Activated CD4-positive, alpha-beta memory T cell treated with anti-CD3 and anti-CD28 coated beads, Interleukin-2, amount 10 ng/mL, durations not matched to agents 7 days and 5 days (primary cell): ENCODE data around the gene MAPKAPK3. TPM values are rescaled to one million over a fixed set of nuclear protein-coding genes. Genes with fewer than 3 reads are reported as not detected.

Experiments used
- CTCF ChIA-PET: fragments of 350-600 bp; sonication (Branson Sonifier 250); formaldehyde crosslinking; loops from one replicate; lab custom pipeline; 2021; ENCODE audit warnings: antibody characterized with exemption, inconsistent platforms; lab: Charles Lee
- POLR2A ChIA-PET: fragments of 350-600 bp; sonication (Branson Sonifier 250); formaldehyde crosslinking; loops from one replicate; lab custom pipeline; 2021; ENCODE audit warnings: antibody characterized with exemption; lab: Charles Lee
- DNase-seq: peaks from one replicate; pipeline ENCODE4 v3.0.0-alpha.2; 2020
- H3K27ac Mint-ChIP-seq: one replicate; pipeline ENCODE4 v1.8.0; 2021; ENCODE audit warnings: mild to moderate bottlenecking, mixed read lengths
- H3K27me3 Mint-ChIP-seq: one replicate; pipeline ENCODE4 v1.8.0; 2021; ENCODE audit warnings: mixed read lengths
- H3K36me3 Mint-ChIP-seq: one replicate; pipeline ENCODE4 v1.8.0; 2021; ENCODE audit warnings: low read depth, mixed read lengths
- H3K4me1 Mint-ChIP-seq: one replicate; pipeline ENCODE4 v1.8.0; 2021; ENCODE audit warnings: mixed read lengths
- H3K4me3 Mint-ChIP-seq: one replicate; pipeline ENCODE4 v1.8.0; 2021; ENCODE audit warnings: mild to moderate bottlenecking, mixed read lengths
- H3K9me3 Mint-ChIP-seq: one replicate; pipeline ENCODE4 v1.8.0; 2021; ENCODE audit warnings: mixed read lengths
- total RNA-seq, 2 experiments: library from RNA; stranded (reverse); gene quantifications; one replicate each; pipeline ENCODE4 v1.2.3, GENCODE V29; 2021

The MAPKAPK3 gene
- total RNA-seq, 2 experiments from 2014 or later = 146 to 157 TPM

DNA sequence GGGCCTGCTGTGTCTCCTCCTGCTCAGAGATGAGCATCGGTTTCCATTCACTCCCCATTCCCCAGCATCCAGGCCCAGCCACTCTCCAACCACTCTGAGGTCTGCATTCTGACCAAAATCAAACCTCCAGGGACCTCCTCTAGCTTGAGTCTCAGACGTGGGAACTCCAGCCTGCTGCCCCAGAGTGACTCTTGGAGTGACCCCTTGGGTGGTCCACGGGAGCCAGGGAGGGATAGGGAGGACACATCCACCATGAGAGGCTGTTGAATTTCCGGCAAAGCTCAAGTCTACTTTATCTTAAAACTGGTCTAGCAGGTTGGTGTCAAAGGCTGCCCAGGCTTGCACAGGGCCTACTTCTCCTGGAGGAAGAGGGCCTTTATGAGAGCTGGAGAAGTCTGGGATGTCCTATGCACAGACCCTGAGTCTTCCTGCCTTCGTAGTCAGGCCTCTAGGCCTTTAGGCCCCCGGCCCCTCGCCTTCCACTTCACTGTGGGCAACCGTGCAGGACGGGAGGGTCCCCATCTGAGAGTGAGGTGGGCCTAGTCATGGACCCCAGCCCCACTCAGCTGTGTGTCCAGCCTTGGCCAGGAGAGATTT lies 14.3 kb upstream of the MAPKAPK3 start:
- Mint-ChIP-seq H3K36me3 (peaks cover 80% of the 10 kb centered on the region), H3K27ac (peak overlapping the region; percentile 99), H3K4me3 (peak overlapping the region; percentile 71), H3K9me3 (no peaks in the 10 kb centered on the region), H3K4me1 (peaks cover 87% of the 10 kb centered on the region), H3K27me3 (no peaks in the 10 kb centered on the region)
- ChIA-PET POLR2A (interaction anchor here (0.6 to 34.1 kb wide), 7 partner anchors 14 to 783 kb away, joined by 3 to 4963 read pairs (median 22); partner anchors contain the start of genes C3orf18, CISH, HEMK1 and IFRD2), CTCF (interaction anchor here (2.5 to 21.3 kb wide), 6 partner anchors 7 to 28 kb away, joined by 14 to 854 read pairs (median 20); partner anchors contain the start of genes C3orf18, CISH, HEMK1 and MAPKAPK3)
- DNase-seq = peak; percentile 39

DNA sequence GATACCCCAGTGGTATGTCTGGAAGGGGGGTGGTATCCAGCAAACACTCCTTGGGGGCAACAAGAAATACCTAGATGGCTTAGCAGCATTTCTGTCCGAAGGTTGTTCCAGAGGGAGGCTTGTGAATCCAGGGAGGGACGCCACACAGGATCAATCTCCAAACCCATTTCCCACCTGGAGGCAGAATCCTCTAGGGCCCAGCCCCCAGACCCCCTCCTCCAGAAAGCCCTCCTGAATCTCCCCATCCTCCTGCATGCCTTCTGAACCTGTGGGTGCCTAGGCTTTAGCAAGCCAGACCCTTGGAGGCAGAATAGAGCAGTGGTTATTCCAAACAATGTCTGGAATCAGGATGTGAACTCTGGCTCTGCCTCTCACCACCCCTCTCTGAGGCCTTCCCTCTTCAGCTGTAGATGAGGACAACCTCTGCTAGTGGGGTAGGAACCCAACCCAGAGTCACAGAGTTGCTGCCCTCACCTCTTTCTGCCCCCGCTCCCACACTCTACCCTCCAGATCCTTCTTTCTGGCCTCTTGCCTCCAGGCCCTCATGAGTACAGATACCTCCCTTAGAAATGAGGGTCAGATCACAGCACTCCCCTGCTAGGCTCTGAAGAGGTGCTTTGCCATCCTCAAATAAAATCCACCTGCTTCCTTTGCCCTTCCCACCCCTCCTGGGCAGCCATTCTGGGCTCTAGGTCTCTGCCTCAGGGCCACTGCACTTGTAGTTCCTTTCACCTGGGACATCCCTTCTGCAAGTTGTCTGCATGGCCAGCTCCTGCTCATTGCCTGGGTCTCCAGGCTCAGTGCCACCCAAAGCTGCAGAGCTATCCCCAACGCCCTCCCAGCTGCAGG lies 13.5 kb upstream of the MAPKAPK3 start:
- peak overlapping the region; percentile 99 for H3K27ac Mint-ChIP-seq

GRCh38 chr3:50604110-50604621 lies 12.8 kb upstream of the MAPKAPK3 start:
- CTCF ChIA-PET = interaction anchor here (2.6 to 21.3 kb wide), 3 partner anchors 11 to 29 kb away, joined by 7 to 854 read pairs (median 342); partner anchors contain the start of genes C3orf18 and HEMK1
- Mint-ChIP-seq H3K36me3 (peaks cover 87% of the 10 kb centered on the region), H3K4me3 (peak overlapping the region; percentile 98), H3K27ac (peak overlapping the region; percentile 99), H3K4me1 (peaks cover 72% of the 10 kb centered on the region), H3K9me3 (no peaks in the 10 kb centered on the region), H3K27me3 (no peaks in the 10 kb centered on the region)
- no peak for DNase-seq
- POLR2A ChIA-PET = interaction anchor here (1.2 to 34.1 kb wide), 4 partner anchors 12 to 265 kb away, joined by 3 to 4963 read pairs (median 709); partner anchors contain the start of genes C3orf18, CISH, HEMK1 and MAPKAPK3

More for the DNA sequence above, 13.5 kb upstream of the MAPKAPK3 start:
- Mint-ChIP-seq H3K27me3 (no peaks in the 10 kb centered on the region), H3K4me1 (peaks cover 79% of the 10 kb centered on the region), H3K36me3 (peaks cover 81% of the 10 kb centered on the region), H3K9me3 (no peaks in the 10 kb centered on the region), H3K4me3 (peak overlapping the region; percentile 98)
- DNase-seq = no peak
- ChIA-PET POLR2A (interaction anchor here (1.2 to 34.1 kb wide), 4 partner anchors 13 to 264 kb away, joined by 3 to 4963 read pairs (median 709); partner anchors contain the start of genes C3orf18, CISH, HEMK1 and MAPKAPK3), CTCF (interaction anchor here (2.5 to 21.3 kb wide), 5 partner anchors 10 to 28 kb away, joined by 7 to 854 read pairs (median 17); partner anchors contain the start of genes C3orf18, HEMK1 and MAPKAPK3)

DNA sequence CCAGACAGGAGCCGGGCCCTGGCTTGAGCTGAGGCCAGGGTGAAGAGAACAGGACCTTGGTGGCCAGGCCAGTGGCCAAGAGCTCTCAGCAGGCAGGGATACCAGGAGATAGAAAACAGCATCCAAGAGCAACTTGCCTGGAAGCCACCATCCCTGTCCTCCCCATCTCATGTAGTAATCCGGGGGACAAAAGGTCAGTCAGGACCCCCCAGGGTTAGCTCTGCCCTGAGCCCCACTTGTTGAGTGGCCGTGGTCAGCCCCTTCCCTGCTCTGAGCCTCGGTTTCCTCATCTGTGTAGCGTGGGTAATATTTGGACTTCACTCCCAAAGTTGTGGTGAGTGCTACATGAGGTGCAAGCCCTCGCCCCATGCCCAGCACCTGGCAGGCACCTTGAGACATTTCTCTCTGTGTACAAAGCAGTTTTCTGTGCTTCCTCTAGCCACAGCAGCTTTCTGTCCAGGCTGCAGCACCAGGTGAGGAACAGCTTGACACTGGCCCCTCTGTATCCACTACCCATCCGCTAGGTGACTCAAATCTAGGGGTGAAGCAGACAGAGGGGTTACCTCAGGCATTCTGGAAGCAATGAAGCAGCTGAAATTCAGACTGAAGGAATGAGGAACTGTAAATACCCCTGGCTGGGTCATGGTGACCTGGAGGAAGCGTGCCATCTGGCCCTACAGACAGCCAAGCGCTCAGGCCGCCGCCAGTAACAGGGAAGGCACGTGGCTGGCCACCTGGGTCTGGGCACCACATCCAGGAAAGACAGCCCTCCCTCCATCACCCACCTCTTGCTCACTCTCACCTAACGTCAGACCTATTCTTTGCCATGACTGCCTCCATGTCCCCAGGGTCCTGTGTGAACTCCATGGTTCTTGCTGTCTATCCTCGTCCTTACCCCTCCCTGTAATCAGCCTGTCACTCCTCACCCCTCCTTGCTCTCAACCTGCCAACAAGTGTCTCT lies 12.0 kb upstream of the MAPKAPK3 start:
- CTCF ChIA-PET = interaction anchor here (1.7 to 21.3 kb wide), 4 partner anchors 10 to 30 kb away, joined by 5 to 854 read pairs (median 174); partner anchors contain the start of genes C3orf18 and HEMK1
- H3K27me3 Mint-ChIP-seq = no peaks in the 10 kb centered on the region
- POLR2A ChIA-PET = interaction anchor here (1.2 to 34.1 kb wide), 4 partner anchors 11 to 266 kb away, joined by 3 to 4963 read pairs (median 709); partner anchors contain the start of genes C3orf18, CISH, HEMK1 and MAPKAPK3
- peaks cover 65% of the 10 kb centered on the region for H3K4me1 Mint-ChIP-seq
- H3K27ac Mint-ChIP-seq = peak overlapping the region; percentile 99
- H3K9me3 Mint-ChIP-seq = no peaks in the 10 kb centered on the region
- peaks cover 90% of the 10 kb centered on the region for H3K36me3 Mint-ChIP-seq
- DNase-seq = no peak
- peak overlapping the region; percentile 98 for H3K4me3 Mint-ChIP-seq

DNA sequence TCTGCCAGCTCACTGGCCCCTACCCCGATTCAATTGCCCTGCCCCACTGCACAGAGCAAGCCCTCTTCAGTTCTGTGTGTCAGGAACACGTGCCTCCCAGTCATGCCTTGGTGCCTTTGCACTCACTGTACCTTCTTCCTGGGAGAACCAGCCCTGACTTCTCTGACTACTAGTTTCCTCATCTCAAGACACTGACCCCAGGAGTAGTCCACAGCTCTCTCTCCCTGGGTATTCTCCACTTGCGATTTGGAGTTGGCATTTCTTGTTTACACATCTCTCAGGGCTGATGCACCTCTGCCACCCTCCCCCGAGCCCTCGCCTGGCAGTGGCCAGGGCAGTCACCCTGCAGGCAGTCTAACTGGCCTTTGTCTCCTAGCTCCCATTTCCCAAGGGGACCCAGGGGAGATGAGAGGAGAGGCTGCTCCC lies 11.0 kb upstream of the MAPKAPK3 start:
- Mint-ChIP-seq H3K27ac (peak overlapping the region; percentile 99), H3K36me3 (peaks cover 93% of the 10 kb centered on the region), H3K27me3 (no peaks in the 10 kb centered on the region), H3K4me3 (peak overlapping the region; percentile 98), H3K4me1 (peaks cover 55% of the 10 kb centered on the region), H3K9me3 (no peaks in the 10 kb centered on the region)
- no peak for DNase-seq
- ChIA-PET POLR2A (interaction anchor here (0.6 to 34.1 kb wide), 6 partner anchors 8 to 779 kb away, joined by 3 to 4963 read pairs (median 231); partner anchors contain the start of genes C3orf18, CISH, CYB561D2 and HEMK1), CTCF (interaction anchor here (1.7 to 21.3 kb wide), 4 partner anchors 9 to 31 kb away, joined by 5 to 854 read pairs (median 174); partner anchors contain the start of genes C3orf18 and HEMK1)

GRCh38 chr3:50606596-50606995 lies 10.4 kb upstream of the MAPKAPK3 start:
- Mint-ChIP-seq H3K4me3 (peak overlapping the region; percentile 98), H3K36me3 (peaks cover 99% of the 10 kb centered on the region), H3K27me3 (no peaks in the 10 kb centered on the region), H3K9me3 (no peaks in the 10 kb centered on the region), H3K4me1 (peaks cover 48% of the 10 kb centered on the region), H3K27ac (peak overlapping the region; percentile 99)
- CTCF ChIA-PET = interaction anchor here (1.7 to 21.3 kb wide), 3 partner anchors 10 to 32 kb away, joined by 5 to 854 read pairs (median 342); partner anchors contain the start of genes C3orf18 and HEMK1
- peak; percentile 59 for DNase-seq
- POLR2A ChIA-PET = interaction anchor here (0.6 to 34.1 kb wide), 7 partner anchors 8 to 778 kb away, joined by 3 to 4963 read pairs (median 65); partner anchors contain the start of genes C3orf18, CISH, CYB561D2 and HEMK1

GRCh38 chr3:50607271-50608091 lies 9.5 kb upstream of the MAPKAPK3 start:
- H3K4me3 Mint-ChIP-seq = peak overlapping the region; percentile 98
- peak overlapping the region; percentile 99 for H3K27ac Mint-ChIP-seq
- CTCF ChIA-PET = interaction anchor here (1.0 to 21.3 kb wide), 4 partner anchors 17 to 266 kb away, joined by 3 to 854 read pairs (median 172); partner anchors contain the start of genes C3orf18 and HEMK1
- peaks cover 40% of the 10 kb centered on the region for H3K4me1 Mint-ChIP-seq
- no peaks in the 10 kb centered on the region for H3K9me3 Mint-ChIP-seq
- POLR2A ChIA-PET = interaction anchor here (1.4 to 34.1 kb wide), 9 partner anchors 4 to 778 kb away, joined by 3 to 4963 read pairs (median 65); partner anchors contain the start of genes C3orf18, CISH, CYB561D2 and HEMK1
- H3K36me3 Mint-ChIP-seq = peaks cover 98% of the 10 kb centered on the region
- peak; percentile 70 for DNase-seq
- H3K27me3 Mint-ChIP-seq = no peaks in the 10 kb centered on the region

DNA sequence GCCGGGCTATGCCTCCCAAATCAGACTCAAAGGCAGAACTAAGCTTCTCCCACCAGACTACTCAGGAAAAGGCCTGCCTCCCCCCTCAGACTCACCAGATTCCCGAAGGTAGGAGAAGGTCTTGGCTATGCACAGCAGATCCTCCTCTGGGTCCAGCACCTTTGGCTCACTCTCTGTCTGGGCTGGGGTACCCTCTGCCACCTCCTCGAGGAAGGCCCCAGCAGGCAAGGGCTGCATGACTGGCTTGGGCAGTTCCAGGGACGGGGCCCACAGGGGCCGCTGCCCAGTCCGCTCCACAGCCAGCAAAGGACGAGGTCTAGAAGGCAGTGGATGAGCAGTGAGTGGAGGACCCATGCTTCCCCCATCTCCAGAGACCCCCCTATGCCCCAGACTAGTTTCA lies 8.7 kb upstream of the MAPKAPK3 start:
- no peak for DNase-seq
- POLR2A ChIA-PET = interaction anchor here (0.6 to 34.1 kb wide), 9 partner anchors 5 to 1374 kb away, joined by 3 to 4963 read pairs (median 65); partner anchors contain the start of genes C3orf18, CISH, CYB561D2 and HEMK1

GRCh38 chr3:50609071-50609762 lies 7.7 kb upstream of the MAPKAPK3 start:
- H3K4me3 Mint-ChIP-seq = peak overlapping the region; percentile 98
- H3K27ac Mint-ChIP-seq = peak overlapping the region; percentile 99
- DNase-seq = no peak
- POLR2A ChIA-PET = interaction anchor here (0.8 to 34.1 kb wide), 14 partner anchors 6 to 1678 kb away, joined by 3 to 4963 read pairs (median 8); partner anchors contain the start of genes C3orf18, CISH, CYB561D2 and GLYCTK
- H3K4me1 Mint-ChIP-seq = peaks cover 32% of the 10 kb centered on the region
- CTCF ChIA-PET = interaction anchor here (1.1 to 21.3 kb wide), 8 partner anchors 8 to 781 kb away, joined by 3 to 854 read pairs (median 8); partner anchors contain the start of genes C3orf18, HEMK1 and RASSF1
- H3K27me3 Mint-ChIP-seq = no peaks in the 10 kb centered on the region
- no peaks in the 10 kb centered on the region for H3K9me3 Mint-ChIP-seq
- peaks cover 96% of the 10 kb centered on the region for H3K36me3 Mint-ChIP-seq

More for the DNA sequence above, 8.7 kb upstream of the MAPKAPK3 start:
- H3K36me3 Mint-ChIP-seq = peaks cover 97% of the 10 kb centered on the region
- peak overlapping the region; percentile 99 for H3K27ac Mint-ChIP-seq
- H3K27me3 Mint-ChIP-seq = no peaks in the 10 kb centered on the region
- H3K9me3 Mint-ChIP-seq = no peaks in the 10 kb centered on the region
- H3K4me3 Mint-ChIP-seq = peak overlapping the region; percentile 98
- peaks cover 33% of the 10 kb centered on the region for H3K4me1 Mint-ChIP-seq
- CTCF ChIA-PET = interaction anchor here (1.0 to 21.3 kb wide), 5 partner anchors 18 to 269 kb away, joined by 3 to 854 read pairs (median 3); partner anchors contain the start of genes C3orf18 and HEMK1
